Thyroid gland (tissue), 4 donors: ENCODE data around the gene PEPD. TPM values are rescaled to one million over a fixed set of nuclear protein-coding genes. Genes with fewer than 3 reads are reported as not detected.

Experiments used
- DNase-seq, 2 donors: peaks; one replicate each; pipeline ENCODE4 v3.0.0-alpha.2; 2019
- H3K27ac ChIP-seq, 3 donors: fragments of 200-600 bp; sonication (generic); 1 replicate in 2 of 3; 2 replicates in 1 of 3; pipeline ENCODE4 v1.5.1; 2016 to 2019; ENCODE audit warnings: mild to moderate bottlenecking in 1 of 3, moderate library complexity in 1 of 3
- H3K27me3 ChIP-seq: fragments of 200-600 bp; sonication (generic); one replicate; pipeline ENCODE4 v1.5.1; 2019
- H3K36me3 ChIP-seq, 2 donors: fragments of 200-600 bp; sonication (generic); one replicate each; pipeline ENCODE4 v1.5.1; 2016 to 2019
- H3K4me1 ChIP-seq, 2 donors: fragments of 200-600 bp; sonication (generic); one replicate each; pipeline ENCODE4 v1.5.1; 2017 to 2019
- H3K4me3 ChIP-seq, 3 donors: fragments of 200-600 bp; sonication (generic); replicated peaks in 1 of 3; 1 replicate in 2 of 3; 2 replicates in 1 of 3; pipeline ENCODE4 v1.5.1; 2016; ENCODE audit warnings: mild to moderate bottlenecking in 1 of 3
- H3K9me3 ChIP-seq: fragments of 200-600 bp; sonication (generic); one replicate; pipeline ENCODE4 v1.5.1; 2017
- POLR2A ChIP-seq, 2 donors: fragments of 450-650 bp; IDR thresholded peaks; one replicate each; pipeline ENCODE4 v1.6.1; 2017; ENCODE audit warnings: antibody characterized with exemption in 2 of 2, mild to moderate bottlenecking in 2 of 2, moderate library complexity in 1 of 2
- WGBS, 2 donors: methylation state at CpG; one replicate each; pipeline ENCODE4 v1.1.5; 2017; 5-methylcytosine and 5-hydroxymethylcytosine counted together
- intact Hi-C: fragments of 100-400 bp; cut with DNase I; formaldehyde crosslinking; loops from one replicate; pipeline ENCODE4 v1.15.1; 2023
- total RNA-seq, 4 donors: library from RNA; depleted of rRNA; stranded (reverse); fragments of >200 nt; gene quantifications; one replicate each; pipeline ENCODE4 v1.2.3, GENCODE V29; 2016
- TF ChIP-seq, protein P1 (sequence below), 6 experiments: fragments of 200-600 bp in 3 of 6; fragments of 450-650 bp in 3 of 6; sonication (generic) in 3 of 6; IDR thresholded peaks; one replicate each; pipeline ENCODE4 v1.5.1; 2016 to 2019; ENCODE audit warnings: antibody characterized with exemption in 6 of 6, mild to moderate bottlenecking in 2 of 6, inconsistent platforms in 1 of 6, moderate library complexity in 1 of 6

Gene PEPD
- total RNA-seq, 4 donors from 2014 or later, result 76.8 to 121 (median 102) TPM

DNA sequence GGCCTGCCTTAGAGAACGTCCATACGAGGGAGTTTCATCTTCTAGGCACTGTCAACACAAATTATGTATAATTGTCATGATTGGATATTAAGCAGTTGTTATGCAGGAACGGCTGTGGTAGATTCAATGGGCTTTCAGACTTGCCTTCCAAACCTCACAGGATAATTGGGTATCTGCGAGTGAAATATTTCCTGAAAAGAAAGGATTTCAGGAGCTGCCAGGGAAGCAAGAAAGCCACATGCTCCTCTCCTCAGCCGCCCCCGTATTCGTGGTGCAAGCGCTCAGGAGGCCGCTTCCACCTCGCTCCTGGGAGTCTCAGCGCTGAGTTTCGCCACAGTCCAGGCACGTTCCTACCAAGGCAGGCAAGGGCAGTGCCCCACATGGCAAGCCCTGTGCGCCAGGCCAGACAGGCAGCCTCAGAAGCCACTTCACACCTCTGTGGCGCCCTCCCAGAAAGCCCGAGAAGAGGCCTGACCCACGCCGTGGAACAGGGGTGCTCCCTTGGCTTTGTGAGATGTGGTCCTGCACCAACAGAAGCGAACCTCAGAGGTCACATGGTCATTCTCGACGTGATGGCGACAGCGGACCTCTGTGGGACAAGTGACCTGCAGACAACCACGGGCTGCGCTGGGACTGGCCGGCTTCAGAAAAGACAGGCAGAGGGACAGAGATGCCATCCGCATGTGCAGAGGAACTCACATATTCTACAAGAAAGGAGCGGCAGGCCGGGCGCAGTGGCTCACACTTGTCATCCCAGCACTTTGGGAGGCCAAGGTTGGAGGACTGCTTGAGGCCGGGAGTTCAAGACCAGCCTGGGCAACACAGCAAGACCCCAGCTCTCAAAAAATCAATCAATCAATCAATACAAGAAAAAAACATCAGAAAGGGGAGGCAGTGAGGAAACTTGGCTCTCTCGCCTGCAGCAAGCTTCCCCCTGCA is 106.7 kb downstream of the PEPD start:
- H3K4me3 ChIP-seq, result no peak overlapping the region
- DNase-seq, result no peak
- TF ChIP-seq, protein P1, sequence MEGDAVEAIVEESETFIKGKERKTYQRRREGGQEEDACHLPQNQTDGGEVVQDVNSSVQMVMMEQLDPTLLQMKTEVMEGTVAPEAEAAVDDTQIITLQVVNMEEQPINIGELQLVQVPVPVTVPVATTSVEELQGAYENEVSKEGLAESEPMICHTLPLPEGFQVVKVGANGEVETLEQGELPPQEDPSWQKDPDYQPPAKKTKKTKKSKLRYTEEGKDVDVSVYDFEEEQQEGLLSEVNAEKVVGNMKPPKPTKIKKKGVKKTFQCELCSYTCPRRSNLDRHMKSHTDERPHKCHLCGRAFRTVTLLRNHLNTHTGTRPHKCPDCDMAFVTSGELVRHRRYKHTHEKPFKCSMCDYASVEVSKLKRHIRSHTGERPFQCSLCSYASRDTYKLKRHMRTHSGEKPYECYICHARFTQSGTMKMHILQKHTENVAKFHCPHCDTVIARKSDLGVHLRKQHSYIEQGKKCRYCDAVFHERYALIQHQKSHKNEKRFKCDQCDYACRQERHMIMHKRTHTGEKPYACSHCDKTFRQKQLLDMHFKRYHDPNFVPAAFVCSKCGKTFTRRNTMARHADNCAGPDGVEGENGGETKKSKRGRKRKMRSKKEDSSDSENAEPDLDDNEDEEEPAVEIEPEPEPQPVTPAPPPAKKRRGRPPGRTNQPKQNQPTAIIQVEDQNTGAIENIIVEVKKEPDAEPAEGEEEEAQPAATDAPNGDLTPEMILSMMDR (IDR thresholded peaks at IDR 0.05), result no peak
- TF ChIP-seq POLR2A (IDR thresholded peaks at IDR 0.05), result no peak
- intact Hi-C loops, result loop anchor here (5.0 kb wide), 1 partner anchor 357 kb away; no protein-coding TSS in a partner anchor
- no peaks in the 10 kb centered on the region for H3K36me3 ChIP-seq
- H3K27ac ChIP-seq, result no peak overlapping the region
- no peaks in the 10 kb centered on the region for H3K27me3 ChIP-seq
- 91 to 94% methylated on average over 32 of the region's 32 CpGs for WGBS, 2 donors
- H3K4me1 ChIP-seq, result no peaks in the 10 kb centered on the region
- H3K9me3 ChIP-seq, result no peaks in the 10 kb centered on the region

DNA sequence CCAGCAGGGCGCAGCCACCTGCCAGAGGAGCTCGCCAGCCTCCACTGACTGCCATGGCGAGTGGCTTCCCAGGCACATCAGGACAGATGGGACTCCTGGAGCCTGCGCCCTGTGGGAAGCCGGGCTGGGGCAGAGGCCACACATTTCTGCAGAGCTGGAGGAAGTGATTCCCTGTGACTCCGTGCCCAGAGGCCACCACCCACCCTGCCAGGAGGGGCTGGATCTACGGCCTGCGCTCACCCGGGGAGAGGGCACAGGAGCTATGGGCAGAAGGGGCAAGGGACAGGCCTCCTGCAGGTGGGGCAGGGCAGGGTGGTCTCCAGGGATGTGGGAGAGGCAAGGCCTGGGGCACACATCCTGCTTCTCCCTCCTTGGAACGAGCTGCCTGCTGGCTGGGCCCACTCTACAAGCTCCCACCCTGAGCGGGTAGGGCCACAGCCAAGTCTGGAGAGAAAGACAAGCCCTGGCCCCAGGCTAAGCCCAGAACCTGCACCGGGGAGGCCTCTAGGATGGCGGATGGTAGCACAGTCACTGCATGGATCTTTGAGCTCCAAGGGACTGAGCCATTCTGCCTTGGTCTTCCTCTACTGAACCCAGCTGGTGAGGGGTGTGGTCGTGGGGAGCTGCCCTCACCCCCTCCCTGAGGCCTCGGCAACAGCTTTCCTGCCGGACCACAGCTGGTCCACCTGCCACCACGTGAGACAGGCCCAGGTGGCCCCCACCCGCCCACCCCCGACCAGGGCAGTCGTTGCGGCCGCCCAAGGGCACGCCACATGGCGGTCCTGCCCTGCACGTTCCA is 107.5 kb downstream of the PEPD start:
- Histone ChIP-seq H3K27ac (no peak overlapping the region), H3K9me3 (no peaks in the 10 kb centered on the region), H3K4me3 (no peak overlapping the region), H3K27me3 (no peaks in the 10 kb centered on the region), H3K4me1 (no peaks in the 10 kb centered on the region), H3K36me3 (no peaks in the 10 kb centered on the region)
- 87 to 90% methylated on average over 7 to 19 of the region's 25 CpGs for WGBS, 2 donors
- TF ChIP-seq POLR2A (IDR thresholded peaks at IDR 0.05), result no peak
- TF ChIP-seq, protein P1 (IDR thresholded peaks at IDR 0.05), result no peak
- no peak for DNase-seq
- intact Hi-C loops, result no loop called here

DNA sequence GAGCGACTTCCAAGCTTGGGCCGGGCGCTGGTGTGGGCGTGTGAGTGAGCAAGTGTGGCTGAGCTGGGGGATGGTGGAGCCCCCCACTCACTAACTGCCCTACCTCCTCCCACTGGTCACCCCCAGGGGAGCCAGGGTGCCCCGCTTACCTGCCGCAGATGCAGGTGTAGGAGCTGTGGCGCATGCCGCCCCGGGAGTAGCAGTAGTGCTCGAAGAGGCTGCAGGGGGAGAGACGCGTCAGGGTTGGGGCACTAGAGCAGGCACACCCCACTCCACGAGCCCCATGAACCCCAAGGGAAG is 108.2 kb downstream of the PEPD start:
- Histone ChIP-seq H3K27ac (no peak overlapping the region), H3K9me3 (no peaks in the 10 kb centered on the region), H3K36me3 (no peaks in the 10 kb centered on the region), H3K4me1 (no peaks in the 10 kb centered on the region), H3K4me3 (no peak overlapping the region), H3K27me3 (no peaks in the 10 kb centered on the region)
- no peak for DNase-seq
- 95 to 98% methylated on average over 7 to 12 of the region's 13 CpGs for WGBS, 2 donors
- intact Hi-C loops, result no loop called here
- no peak for TF ChIP-seq POLR2A (IDR thresholded peaks at IDR 0.05)
- TF ChIP-seq, protein P1 (IDR thresholded peaks at IDR 0.05), result no peak

DNA sequence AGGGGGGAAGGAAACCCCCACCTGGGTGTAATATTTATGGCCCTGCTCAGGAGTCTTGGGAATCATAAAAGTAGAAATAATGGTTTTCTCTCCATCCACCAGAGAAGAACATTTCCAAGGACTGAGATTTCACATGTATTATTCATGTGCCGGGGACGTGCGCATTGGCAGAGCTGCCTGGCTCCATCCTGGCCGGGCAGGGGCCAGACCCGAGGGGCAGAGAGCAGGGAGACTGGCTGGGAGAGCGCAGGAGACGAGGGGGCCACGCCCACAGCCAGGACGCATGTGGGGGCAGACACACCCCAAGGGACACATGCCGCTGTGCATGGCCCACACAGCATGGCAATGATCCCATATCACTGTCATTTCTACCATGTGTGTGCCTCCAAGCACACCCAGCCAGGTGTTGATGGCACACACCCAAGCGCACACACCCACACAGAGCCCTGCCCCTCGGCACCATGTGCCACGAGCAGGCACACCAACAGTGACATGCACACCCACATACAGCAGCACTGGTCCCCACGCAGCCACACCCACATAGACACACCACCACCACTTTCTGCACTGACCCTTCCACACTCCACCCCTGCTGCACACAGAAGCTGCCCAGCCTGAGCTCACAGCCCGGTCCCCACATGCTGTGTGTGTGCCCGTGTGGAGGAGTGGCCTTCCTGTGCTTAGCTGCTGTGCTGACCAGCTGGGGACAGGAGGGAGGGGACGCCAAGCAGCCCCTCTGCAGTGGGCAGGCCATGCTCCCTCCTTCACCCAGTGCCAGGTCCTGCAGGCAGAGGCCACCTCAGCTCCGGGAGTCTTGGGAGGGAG is 108.8 kb downstream of the PEPD start:
- no peak overlapping the region for H3K27ac ChIP-seq
- 84 to 91% methylated on average over 16 to 18 of the region's 18 CpGs for WGBS, 2 donors
- no peaks in the 10 kb centered on the region for H3K27me3 ChIP-seq
- H3K36me3 ChIP-seq, result no peaks in the 10 kb centered on the region
- no peaks in the 10 kb centered on the region for H3K9me3 ChIP-seq
- intact Hi-C loops, result no loop called here
- H3K4me1 ChIP-seq, result no peaks in the 10 kb centered on the region
- no peak for DNase-seq
- TF ChIP-seq POLR2A (IDR thresholded peaks at IDR 0.05), result no peak
- TF ChIP-seq, protein P1 (IDR thresholded peaks at IDR 0.05), result no peak
- no peak overlapping the region for H3K4me3 ChIP-seq
